K562 (cell line): ENCODE measurements around the gene SULT2B1. TPM values are rescaled to one million over a fixed set of nuclear protein-coding genes. Genes with fewer than 3 reads are reported as not detected.

Source experiments
- ATAC-seq: fragments of 200-7000 bp; cut with Tn5 transposase; 3 replicates; pipeline ENCODE4 v1.9.1; 2020; ENCODE audit warnings: moderate library complexity
- BruUV-seq: library from RNA; stranded (reverse); fragments of 400-500 nt; replicated peaks from 2 replicates; lab custom pipeline; 2021; lab: Mats Ljungman, UMichigan
- CTCF ChIA-PET: fragments of 300-600 bp; formaldehyde crosslinking; extraction: SDS; loops from one replicate; lab custom pipeline; 2021; ENCODE audit warnings: low intra/inter-chr PET ratio; lab: Yijun Ruan, JAX
- POLR2A ChIA-PET: fragments of 300-600, 350-650 bp; sonication (Branson Sonifier 250); formaldehyde crosslinking; extraction: SDS; loops from one replicate; lab custom pipeline; 2021; ENCODE audit warnings: antibody characterized with exemption, inconsistent platforms; lab: Yijun Ruan, JAX
- DNase-seq, 4 experiments: peaks; one replicate each; pipeline versions ENCODE4 v3.0.0 to v3.0.0-alpha.2; 2011 to 2018; ENCODE audit warnings: low spot score in 3 of 4, mixed read lengths in 3 of 4; ENCODE audit errors: extremely low read depth in 1 of 4
- FAIRE-seq: peaks from 2 replicates; lab custom pipeline; 2011; peaks lifted over from hg19 to GRCh38; lab: Jason Lieb, UNC
- H2AFZ ChIP-seq: 2 replicates; pipeline ENCODE4 v1.6.0; 2011; ENCODE audit warnings: low read depth, low read length, control low read depth, inconsistent platforms
- H3K27ac ChIP-seq: fragments of 200-600 bp; 3 replicates; pipeline ENCODE4 v1.8.0; 2011; ENCODE audit warnings: low read depth, mild to moderate bottlenecking, control low read depth, inconsistent platforms, low read length, moderate library complexity, mixed read lengths; ENCODE audit errors: extremely low read depth
- H3K27me3 ChIP-seq, 2 experiments: fragments of 300-600 bp in 1 of 2; 2 replicates in 1 of 2; 3 replicates in 1 of 2; pipeline versions ENCODE4 v1.6.0 to v1.8.0; 2011; ENCODE audit warnings: inconsistent platforms in 2 of 2, low read length in 2 of 2, mild to moderate bottlenecking in 1 of 2, mixed read lengths in 1 of 2, moderate library complexity in 1 of 2; ENCODE audit not compliant: control insufficient read depth in 2 of 2, insufficient read depth in 2 of 2
- H3K36me3 ChIP-seq: fragments of 300-600 bp; 3 replicates; pipeline ENCODE4 v1.8.0; 2011; ENCODE audit warnings: mild to moderate bottlenecking, low read length, inconsistent platforms; ENCODE audit not compliant: control insufficient read depth, insufficient read depth
- H3K4me1 ChIP-seq, 2 experiments: fragments of 200-600 bp in 1 of 2; replicated peaks in 1 of 2; 2 replicates in 1 of 2; 3 replicates in 1 of 2; pipeline versions ENCODE4 v1.5.1 to v1.8.0; 2011; ENCODE audit warnings: inconsistent platforms in 2 of 2, low read length in 2 of 2, mild to moderate bottlenecking in 1 of 2, mixed read lengths in 1 of 2, moderate library complexity in 1 of 2; ENCODE audit not compliant: control insufficient read depth in 2 of 2, insufficient read depth in 2 of 2
- H3K4me2 ChIP-seq: 2 replicates; pipeline ENCODE4 v1.6.1; 2011; ENCODE audit warnings: low read length, control low read depth, inconsistent platforms, mixed read lengths; ENCODE audit not compliant: insufficient read depth
- H3K4me3 ChIP-seq: fragments of 200-600 bp; sonication (generic), shearing (Covaris generic); 2 replicates; pipeline ENCODE4 v1.5.1; 2016; ENCODE audit warnings: control low read depth, inconsistent platforms
- H3K79me2 ChIP-seq: fragments of 200-600 bp; 3 replicates; pipeline ENCODE4 v1.8.0; 2011; ENCODE audit warnings: low read length, inconsistent platforms; ENCODE audit not compliant: control insufficient read depth, insufficient read depth
- H3K9ac ChIP-seq, 2 experiments: 2 replicates each; pipeline versions ENCODE4 v1.6.0 to v1.6.1; 2011; ENCODE audit warnings: low read depth in 2 of 2, low read length in 2 of 2, control low read depth in 1 of 2, inconsistent platforms in 1 of 2, mild to moderate bottlenecking in 1 of 2, mixed read lengths in 1 of 2; ENCODE audit not compliant: insufficient read depth in 1 of 2
- H3K9me1 ChIP-seq: one replicate; pipeline ENCODE4 v1.6.0; 2011; ENCODE audit warnings: inconsistent platforms, mild to moderate bottlenecking, low read length, moderate library complexity; ENCODE audit not compliant: control insufficient read depth, insufficient read depth
- H3K9me3 ChIP-seq: replicated peaks from 2 replicates; pipeline ENCODE4 v1.5.1; 2011; ENCODE audit warnings: low read depth, low read length, inconsistent platforms; ENCODE audit not compliant: control insufficient read depth, insufficient read depth
- H4K20me1 ChIP-seq: replicated peaks from 2 replicates; pipeline ENCODE4 v1.6.1; 2011; ENCODE audit warnings: low read length, inconsistent platforms, mixed read lengths; ENCODE audit not compliant: control insufficient read depth, insufficient read depth
- CBX3 ChIP-seq, 2 experiments: IDR thresholded peaks; 1 replicate in 1 of 2; 2 replicates in 1 of 2; pipeline ENCODE4 v1.6.1; 2012; ENCODE audit warnings: inconsistent platforms in 2 of 2, low read length in 2 of 2, borderline replicate concordance in 1 of 2, control low read depth in 1 of 2
- EWSR1 ChIP-seq: fragments of 450-650 bp; IDR thresholded peaks from 2 replicates; pipeline ENCODE4 v1.6.1; 2018; ENCODE audit warnings: borderline replicate concordance, mild to moderate bottlenecking, low read depth, moderate library complexity; ENCODE audit not compliant: partially characterized antibody
- NR1H2 ChIP-seq: sonication (generic); formaldehyde crosslinking; IDR thresholded peaks from 2 replicates; pipeline ENCODE4 v1.4.0; 2020; ENCODE audit warnings: mild to moderate bottlenecking, missing genetic modification reagents
- POLR2G ChIP-seq: fragments of 200-400 bp; formaldehyde crosslinking; IDR thresholded peaks from 2 replicates; pipeline ENCODE4 v1.6.1; 2017; ENCODE audit warnings: low read depth, mild to moderate bottlenecking, antibody characterized with exemption, low read length, moderate library complexity
- POLR3G ChIP-seq: IDR thresholded peaks from 2 replicates; pipeline ENCODE4 v1.6.1; 2011; ENCODE audit not compliant: insufficient read length, insufficient replicate concordance; ENCODE audit errors: extremely low read depth
- RNF2 ChIP-seq: sonication (generic); IDR thresholded peaks from 2 replicates; pipeline ENCODE4 v1.6.1; 2016
- TRIM24 ChIP-seq, 2 experiments: fragments of 450-650 bp; IDR thresholded peaks; 2 replicates each; pipeline ENCODE4 v1.6.1; 2016
- U2AF2 ChIP-seq: fragments of 200-400 bp; formaldehyde crosslinking; optimal IDR thresholded peaks from 2 replicates; pipeline ENCODE3; 2017; ENCODE audit warnings: low read depth, mild to moderate bottlenecking, low read length
- ZBTB7A ChIP-seq: IDR thresholded peaks from 2 replicates; pipeline ENCODE4 v1.6.1; 2011; ENCODE audit warnings: low read depth, mild to moderate bottlenecking, low read length, moderate library complexity, borderline replicate concordance; ENCODE audit not compliant: control insufficient read depth
- WGBS: fragments of 100-300 bp; shearing (Covaris generic); methylation state at CpG from one replicate; pipeline ENCODE4 v1.1.6; 2016; ENCODE audit warnings: low coverage, mixed read lengths; ENCODE audit not compliant: insufficient coverage; ENCODE audit errors: missing lambda C conversion rate; 5-methylcytosine and 5-hydroxymethylcytosine counted together
- in situ Hi-C: fragments of 300-500 bp; cut with MboI; formaldehyde crosslinking; loops from 4 replicates; pipeline ENCODE4 v1.15.0; 2018; ENCODE audit warnings: inconsistent platforms, mixed read lengths
- intact Hi-C: fragments of 100-400 bp; cut with micrococcal nuclease; formaldehyde crosslinking; loops from 2 replicates; pipeline ENCODE4 v1.14.2; 2022
- polyA plus RNA-seq, 8 experiments: library from polyadenylated mRNA; depleted of rRNA in 4 of 8; stranded (reverse) in 5 of 8; unstranded in 3 of 8; fragments of >200 nt; fragmentation: Nextera tagmentation in 2 of 8; fragmentation: Illumina TruSeq in 1 of 8; extraction: Ambion mirVana in 2 of 8; extraction: Trizol in 1 of 8; gene quantifications; 2 replicates each; pipeline versions ENCODE4 v1.2.1 to v1.2.3, GENCODE V29; 2011 to 2014; ENCODE audit warnings: inconsistent platforms in 1 of 8, missing spikeins in 1 of 8
- total RNA-seq, 7 experiments: library from RNA; depleted of rRNA in 6 of 7; stranded (reverse); fragments of >200 nt in 6 of 7; fragmentation: Illumina TruSeq in 2 of 7; extraction: Trizol in 2 of 7; gene quantifications; 2 replicates each; pipeline versions ENCODE4 v1.2.1 to v1.2.3, GENCODE V29; 2011 to 2021; ENCODE audit warnings: low replicate concordance in 1 of 7
- TF ChIP-seq, protein P1 (sequence below): sonication (generic); formaldehyde crosslinking; IDR thresholded peaks from 2 replicates; pipeline ENCODE4 v1.8.1; 2022; ENCODE audit warnings: missing genetic modification reagents
- TF ChIP-seq, protein P2 (sequence below): fragments of 450-650 bp; IDR thresholded peaks from 2 replicates; pipeline ENCODE4 v1.7.0; 2016; ENCODE audit warnings: borderline replicate concordance
- TF ChIP-seq, protein P3 (sequence below): fragments of 250-450 bp; sonication (Bioruptor Pico); IDR thresholded peaks from 2 replicates; pipeline ENCODE4 v1.4.0; 2020

The SULT2B1 gene
- total and polyA plus RNA-seq, 9 of the 15 experiments (the other 6 are each of a cell fraction or from before 2014, with no cell fraction given): 0.09 to 0.62 (median 0.22) TPM; not detected in 2

DNA sequence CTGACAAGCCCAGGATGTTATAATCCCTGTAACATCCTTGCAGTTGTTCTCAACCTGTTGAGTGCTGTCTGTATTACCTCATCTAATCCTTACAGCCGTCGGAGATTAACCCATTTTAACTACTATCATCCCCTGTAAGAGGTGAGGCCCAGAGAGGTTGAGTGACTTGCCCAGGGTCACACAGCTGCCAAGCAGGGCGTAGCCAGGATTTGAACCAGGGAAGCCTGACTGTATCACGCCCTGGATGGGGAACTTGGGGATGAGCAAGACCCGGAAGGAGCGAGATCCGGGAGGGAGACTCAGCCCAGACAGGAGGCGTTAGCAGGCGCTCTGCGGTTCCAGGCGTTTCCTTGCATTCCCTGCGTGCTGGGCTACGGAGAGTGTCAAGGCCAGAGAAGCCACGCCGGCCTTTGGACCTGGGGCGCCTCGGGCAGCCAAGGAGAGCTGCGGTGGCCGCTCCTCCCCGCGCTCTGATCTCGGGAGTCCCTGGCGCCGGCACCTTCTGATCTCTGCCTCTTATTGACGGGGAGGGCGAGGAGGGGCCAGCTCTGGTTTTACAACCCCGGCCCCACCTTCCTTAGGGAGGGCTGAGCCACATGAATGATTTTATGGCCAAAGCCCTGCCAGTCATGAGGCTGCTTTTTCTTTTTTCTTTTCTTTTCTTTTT, 6.2 kb downstream of the SULT2B1 start:
- in situ Hi-C loops: no loop called here
- peak overlapping the region in 1 of 2 experiments; percentile 57; a peak in 2 of 4 replicates for H3K9ac ChIP-seq
- H3K4me2 ChIP-seq: peak overlapping the region; percentile 55
- ChIA-PET POLR2A (interaction anchor here (0.7 kb wide), 1 partner anchor 48 kb away, joined by 3 read pairs; no protein-coding TSS in a partner anchor), CTCF (no interaction called here)
- H3K27ac ChIP-seq: no peak overlapping the region
- no peaks in the 10 kb centered on the region for H3K9me1 ChIP-seq
- no peaks in the 10 kb centered on the region for H4K20me1 ChIP-seq
- BruUV-seq: no TSS peak
- H3K4me3 ChIP-seq: peak overlapping the region; percentile 17; the same call in 1 of the 2 replicates
- no peaks in the 10 kb centered on the region for H3K79me2 ChIP-seq
- no peaks in the 10 kb centered on the region for H3K27me3 ChIP-seq
- peaks cover 15 to 17% of the 10 kb centered on the region in 2 experiments; a peak in 4 of 5 replicates for H3K4me1 ChIP-seq
- FAIRE-seq (peak; percentile 49), DNase-seq (peak; percentile 31 to 49 (median 46)), ATAC-seq (peak; percentile 56)
- WGBS: 20% methylated on average over 23 of the region's 27 CpGs
- peak overlapping the region; percentile 82 for H2AFZ ChIP-seq
- H3K36me3 ChIP-seq: no peaks in the 10 kb centered on the region
- intact Hi-C loops: no loop called here
- H3K9me3 ChIP-seq: no peaks in the 10 kb centered on the region
- no peak for TF ChIP-seq U2AF2
- 0 out of 4 replicates have a peak, but pooled peaks of 1 of the 2 experiments have one; percentile 12 for TF ChIP-seq TRIM24 (IDR thresholded peaks at IDR 0.05)
- TF ChIP-seq, protein P1, sequence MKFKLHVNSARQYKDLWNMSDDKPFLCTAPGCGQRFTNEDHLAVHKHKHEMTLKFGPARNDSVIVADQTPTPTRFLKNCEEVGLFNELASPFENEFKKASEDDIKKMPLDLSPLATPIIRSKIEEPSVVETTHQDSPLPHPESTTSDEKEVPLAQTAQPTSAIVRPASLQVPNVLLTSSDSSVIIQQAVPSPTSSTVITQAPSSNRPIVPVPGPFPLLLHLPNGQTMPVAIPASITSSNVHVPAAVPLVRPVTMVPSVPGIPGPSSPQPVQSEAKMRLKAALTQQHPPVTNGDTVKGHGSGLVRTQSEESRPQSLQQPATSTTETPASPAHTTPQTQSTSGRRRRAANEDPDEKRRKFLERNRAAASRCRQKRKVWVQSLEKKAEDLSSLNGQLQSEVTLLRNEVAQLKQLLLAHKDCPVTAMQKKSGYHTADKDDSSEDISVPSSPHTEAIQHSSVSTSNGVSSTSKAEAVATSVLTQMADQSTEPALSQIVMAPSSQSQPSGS (CRISPR knock-in tag): no peak
- TF ChIP-seq, protein P2, sequence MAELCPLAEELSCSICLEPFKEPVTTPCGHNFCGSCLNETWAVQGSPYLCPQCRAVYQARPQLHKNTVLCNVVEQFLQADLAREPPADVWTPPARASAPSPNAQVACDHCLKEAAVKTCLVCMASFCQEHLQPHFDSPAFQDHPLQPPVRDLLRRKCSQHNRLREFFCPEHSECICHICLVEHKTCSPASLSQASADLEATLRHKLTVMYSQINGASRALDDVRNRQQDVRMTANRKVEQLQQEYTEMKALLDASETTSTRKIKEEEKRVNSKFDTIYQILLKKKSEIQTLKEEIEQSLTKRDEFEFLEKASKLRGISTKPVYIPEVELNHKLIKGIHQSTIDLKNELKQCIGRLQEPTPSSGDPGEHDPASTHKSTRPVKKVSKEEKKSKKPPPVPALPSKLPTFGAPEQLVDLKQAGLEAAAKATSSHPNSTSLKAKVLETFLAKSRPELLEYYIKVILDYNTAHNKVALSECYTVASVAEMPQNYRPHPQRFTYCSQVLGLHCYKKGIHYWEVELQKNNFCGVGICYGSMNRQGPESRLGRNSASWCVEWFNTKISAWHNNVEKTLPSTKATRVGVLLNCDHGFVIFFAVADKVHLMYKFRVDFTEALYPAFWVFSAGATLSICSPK: no peak
- TF ChIP-seq ZBTB7A: peak; percentile 22; the same call in 1 of the 2 replicates
- TF ChIP-seq CBX3 (IDR thresholded peaks at IDR 0.05; ENCODE audit: borderline replicate concordance in 1 of 2, low read length in 2 of 2): peak in 1 of 2 experiments; percentile 14; a peak in 1 of 3 replicates
- TF ChIP-seq NR1H2: no peak
- no peak for TF ChIP-seq POLR3G
- peak; percentile 55; the same call in 1 of the 2 replicates for TF ChIP-seq POLR2G
- TF ChIP-seq, protein P3, sequence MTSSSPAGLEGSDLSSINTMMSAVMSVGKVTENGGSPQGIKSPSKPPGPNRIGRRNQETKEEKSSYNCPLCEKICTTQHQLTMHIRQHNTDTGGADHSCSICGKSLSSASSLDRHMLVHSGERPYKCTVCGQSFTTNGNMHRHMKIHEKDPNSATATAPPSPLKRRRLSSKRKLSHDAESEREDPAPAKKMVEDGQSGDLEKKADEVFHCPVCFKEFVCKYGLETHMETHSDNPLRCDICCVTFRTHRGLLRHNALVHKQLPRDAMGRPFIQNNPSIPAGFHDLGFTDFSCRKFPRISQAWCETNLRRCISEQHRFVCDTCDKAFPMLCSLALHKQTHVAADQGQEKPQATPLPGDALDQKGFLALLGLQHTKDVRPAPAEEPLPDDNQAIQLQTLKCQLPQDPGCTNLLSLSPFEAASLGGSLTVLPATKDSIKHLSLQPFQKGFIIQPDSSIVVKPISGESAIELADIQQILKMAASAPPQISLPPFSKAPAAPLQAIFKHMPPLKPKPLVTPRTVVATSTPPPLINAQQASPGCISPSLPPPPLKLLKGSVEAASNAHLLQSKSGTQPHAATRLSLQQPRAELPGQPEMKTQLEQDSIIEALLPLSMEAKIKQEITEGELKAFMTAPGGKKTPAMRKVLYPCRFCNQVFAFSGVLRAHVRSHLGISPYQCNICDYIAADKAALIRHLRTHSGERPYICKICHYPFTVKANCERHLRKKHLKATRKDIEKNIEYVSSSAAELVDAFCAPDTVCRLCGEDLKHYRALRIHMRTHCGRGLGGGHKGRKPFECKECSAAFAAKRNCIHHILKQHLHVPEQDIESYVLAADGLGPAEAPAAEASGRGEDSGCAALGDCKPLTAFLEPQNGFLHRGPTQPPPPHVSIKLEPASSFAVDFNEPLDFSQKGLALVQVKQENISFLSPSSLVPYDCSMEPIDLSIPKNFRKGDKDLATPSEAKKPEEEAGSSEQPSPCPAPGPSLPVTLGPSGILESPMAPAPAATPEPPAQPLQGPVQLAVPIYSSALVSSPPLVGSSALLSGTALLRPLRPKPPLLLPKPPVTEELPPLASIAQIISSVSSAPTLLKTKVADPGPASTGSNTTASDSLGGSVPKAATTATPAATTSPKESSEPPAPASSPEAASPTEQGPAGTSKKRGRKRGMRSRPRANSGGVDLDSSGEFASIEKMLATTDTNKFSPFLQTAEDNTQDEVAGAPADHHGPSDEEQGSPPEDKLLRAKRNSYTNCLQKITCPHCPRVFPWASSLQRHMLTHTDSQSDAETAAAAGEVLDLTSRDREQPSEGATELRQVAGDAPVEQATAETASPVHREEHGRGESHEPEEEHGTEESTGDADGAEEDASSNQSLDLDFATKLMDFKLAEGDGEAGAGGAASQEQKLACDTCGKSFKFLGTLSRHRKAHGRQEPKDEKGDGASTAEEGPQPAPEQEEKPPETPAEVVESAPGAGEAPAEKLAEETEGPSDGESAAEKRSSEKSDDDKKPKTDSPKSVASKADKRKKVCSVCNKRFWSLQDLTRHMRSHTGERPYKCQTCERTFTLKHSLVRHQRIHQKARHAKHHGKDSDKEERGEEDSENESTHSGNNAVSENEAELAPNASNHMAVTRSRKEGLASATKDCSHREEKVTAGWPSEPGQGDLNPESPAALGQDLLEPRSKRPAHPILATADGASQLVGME (CRISPR knock-in tag): no peak
- no peak for TF ChIP-seq EWSR1
- TF ChIP-seq RNF2: no peak
